Measurements from ENCODE around the gene ACRV1.

- TF ChIP-seq POLR2A (IDR thresholded peaks at IDR 0.05; ENCODE audit: low read depth, low read length) (no peak), TAF1 (IDR thresholded peaks at IDR 0.05; ENCODE audit: low read depth, low read length) (no peak)
Observed at GRCh38 chr11:125720781-125721180, 40.1 kb upstream of the ACRV1 start.
